Astrocyte of the hippocampus (primary cell): ENCODE measurements around the gene MORF4L1.
A peak's percentile ranks its signal among the peaks of the same experiment; 100 is the strongest.
"Not testable (repeated sequence)": the region's sequence is repeated elsewhere in the genome, so short reads cannot be mapped to it uniquely, and the experiment has no call there.

ENCODE experiments used
- DNase-seq: peaks from one replicate; pipeline ENCODE4 v3.0.0; 2011; ENCODE audit warnings: low read depth, low spot score

Gene MORF4L1

DNA sequence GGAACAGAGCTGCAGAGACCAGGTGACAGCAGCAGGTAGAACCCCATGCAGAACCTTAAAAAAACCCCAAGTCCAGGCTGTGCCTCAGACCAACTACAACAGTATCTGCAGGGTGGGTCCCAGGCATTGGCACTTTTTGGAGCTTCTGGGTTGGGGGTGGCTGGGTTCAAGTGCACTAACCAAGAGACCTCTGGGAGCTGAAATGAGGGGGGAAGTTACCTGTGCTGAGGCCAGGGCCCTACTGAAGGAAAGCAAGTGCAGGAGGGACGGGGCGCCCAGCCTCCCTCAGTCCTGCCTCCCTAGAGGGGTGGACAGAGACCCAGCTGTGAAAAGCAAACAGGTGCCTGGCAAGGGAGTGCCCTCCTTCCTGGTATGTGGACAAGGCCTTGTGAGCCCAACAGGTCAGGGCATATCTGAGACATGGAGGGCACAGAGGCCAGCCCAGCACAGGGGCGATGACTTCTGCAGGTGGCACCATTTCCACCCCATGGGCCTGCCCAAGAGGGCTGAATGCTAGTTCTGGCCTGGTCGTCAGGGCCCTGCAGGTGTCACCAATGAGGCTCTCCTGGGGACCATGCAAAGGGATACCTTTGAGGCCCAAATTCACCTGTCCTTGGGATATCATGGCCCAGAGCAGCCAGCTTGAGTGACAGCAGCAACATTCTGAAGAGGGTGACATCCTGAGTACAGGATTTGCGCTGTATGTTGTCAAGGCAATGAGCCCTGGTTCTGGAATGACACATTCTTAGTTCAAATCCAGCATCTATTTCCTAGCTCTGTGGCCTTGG, 53.5 kb downstream of the MORF4L1 start:
- DNase-seq = no peak

DNA sequence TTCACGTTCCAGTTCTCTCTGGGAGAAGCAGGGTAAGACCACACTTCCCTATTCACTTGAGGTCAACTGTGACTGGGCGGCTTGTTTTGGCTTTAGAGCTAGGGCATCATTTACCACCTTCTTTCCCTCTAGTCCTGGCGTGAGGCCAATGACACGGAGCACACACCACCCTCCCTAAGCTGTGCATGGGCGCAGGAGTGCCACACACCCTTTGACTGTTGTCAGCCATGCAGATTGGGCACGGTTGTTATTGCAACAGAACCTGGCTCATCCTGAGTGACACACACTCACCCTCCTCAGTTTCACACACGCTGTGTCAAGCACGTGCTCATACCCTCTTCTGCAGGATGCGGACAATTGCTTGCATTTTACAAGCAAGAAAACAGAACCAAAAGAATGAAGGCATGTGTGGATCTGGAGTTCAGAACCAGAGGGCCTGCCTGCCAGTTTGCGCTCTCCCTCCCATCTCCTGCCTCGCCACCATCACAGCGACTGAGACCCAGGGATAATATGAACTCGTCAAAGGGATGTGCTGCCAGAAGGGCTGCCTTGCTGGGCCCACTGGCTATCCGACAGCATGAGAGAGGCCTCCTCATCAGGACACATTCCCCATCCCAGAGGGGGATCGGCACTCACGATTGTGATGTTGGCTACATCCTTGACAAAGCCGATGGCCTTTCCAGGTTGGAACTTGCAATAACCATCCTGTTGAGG, 54.5 kb downstream of the MORF4L1 start:
- DNase-seq = no peak

GRCh38 chr15:78928176-78928575, 55.5 kb downstream of the MORF4L1 start:
- DNase-seq = not testable (repeated sequence)

- no peak for DNase-seq
Measured at GRCh38 chr15:78928616-78929093, 56.0 kb downstream of the MORF4L1 start.

DNA sequence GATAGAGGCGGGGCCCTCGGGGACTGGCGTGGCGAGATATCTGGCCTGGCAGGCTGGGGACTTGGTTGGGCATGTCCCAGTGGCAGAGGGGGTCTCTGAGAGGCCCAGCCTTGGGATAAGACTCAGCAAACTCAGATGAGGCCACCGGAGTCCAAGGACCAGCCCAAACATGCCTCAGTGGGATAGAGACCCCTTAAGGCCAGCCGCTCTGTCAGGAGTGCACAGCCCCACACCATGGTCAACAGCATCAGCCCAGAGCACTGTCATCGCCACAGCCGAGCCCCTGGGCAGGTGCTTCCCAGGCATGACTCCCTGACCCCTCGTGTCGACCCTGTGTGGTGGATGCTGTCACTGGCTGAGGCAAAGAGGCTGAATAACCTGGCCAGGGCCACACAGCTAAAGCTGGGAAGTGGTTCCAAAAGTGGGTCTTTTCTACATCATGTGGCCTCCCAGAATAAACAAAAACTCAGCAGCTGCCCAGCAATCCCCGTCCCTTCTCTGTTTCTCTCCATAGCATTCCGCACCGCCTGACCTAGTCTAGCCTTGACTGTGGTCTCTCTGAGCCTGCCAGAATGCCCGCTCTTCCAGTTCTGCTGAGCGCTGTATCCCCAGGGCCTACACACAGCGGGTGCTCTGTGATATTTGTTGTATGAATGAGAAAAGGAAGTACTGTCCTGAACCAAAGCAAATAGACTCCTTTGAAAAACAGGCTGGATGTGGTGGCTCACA, 57.0 kb downstream of the MORF4L1 start:
- peak; percentile 58 for DNase-seq

DNA sequence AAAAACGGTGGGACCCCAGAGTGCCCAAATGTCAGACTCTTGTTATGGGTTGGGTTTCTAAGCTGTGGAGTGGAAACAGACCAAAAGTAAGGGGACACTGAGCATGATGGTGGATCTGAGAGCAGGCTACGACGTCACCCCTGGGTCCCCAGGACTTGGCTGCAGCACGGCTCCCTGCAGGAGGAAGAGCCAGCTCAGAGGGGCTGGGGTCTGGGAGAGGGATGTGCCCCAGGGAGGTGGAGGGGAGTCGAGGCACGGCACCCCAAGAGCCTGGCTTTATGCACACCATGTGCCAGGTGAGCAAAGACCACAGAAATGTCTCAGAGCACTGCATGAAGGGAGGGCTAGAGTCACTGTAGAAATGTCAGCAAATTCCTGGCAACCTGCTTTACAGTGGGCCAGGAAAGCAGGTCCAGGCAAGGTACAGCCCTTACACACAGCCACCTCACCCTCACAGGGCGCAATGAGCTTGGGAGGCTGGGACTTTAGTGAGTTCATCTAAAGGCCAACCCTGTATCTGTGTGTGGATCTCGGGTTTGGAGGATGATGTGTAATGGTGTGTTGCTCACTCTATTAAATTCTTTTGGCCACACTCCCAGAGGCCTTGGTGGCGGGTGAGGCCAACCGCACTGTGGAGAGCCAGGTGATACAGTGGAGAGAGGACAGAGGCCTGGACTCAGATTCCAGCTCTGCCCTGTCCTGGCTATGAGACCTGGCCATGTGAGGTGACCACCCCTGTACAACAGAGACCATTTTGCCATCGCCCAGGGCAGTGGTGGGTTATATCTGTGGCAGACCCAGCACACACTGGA, 58.1 kb downstream of the MORF4L1 start:
- peak; percentile 94 for DNase-seq

DNA sequence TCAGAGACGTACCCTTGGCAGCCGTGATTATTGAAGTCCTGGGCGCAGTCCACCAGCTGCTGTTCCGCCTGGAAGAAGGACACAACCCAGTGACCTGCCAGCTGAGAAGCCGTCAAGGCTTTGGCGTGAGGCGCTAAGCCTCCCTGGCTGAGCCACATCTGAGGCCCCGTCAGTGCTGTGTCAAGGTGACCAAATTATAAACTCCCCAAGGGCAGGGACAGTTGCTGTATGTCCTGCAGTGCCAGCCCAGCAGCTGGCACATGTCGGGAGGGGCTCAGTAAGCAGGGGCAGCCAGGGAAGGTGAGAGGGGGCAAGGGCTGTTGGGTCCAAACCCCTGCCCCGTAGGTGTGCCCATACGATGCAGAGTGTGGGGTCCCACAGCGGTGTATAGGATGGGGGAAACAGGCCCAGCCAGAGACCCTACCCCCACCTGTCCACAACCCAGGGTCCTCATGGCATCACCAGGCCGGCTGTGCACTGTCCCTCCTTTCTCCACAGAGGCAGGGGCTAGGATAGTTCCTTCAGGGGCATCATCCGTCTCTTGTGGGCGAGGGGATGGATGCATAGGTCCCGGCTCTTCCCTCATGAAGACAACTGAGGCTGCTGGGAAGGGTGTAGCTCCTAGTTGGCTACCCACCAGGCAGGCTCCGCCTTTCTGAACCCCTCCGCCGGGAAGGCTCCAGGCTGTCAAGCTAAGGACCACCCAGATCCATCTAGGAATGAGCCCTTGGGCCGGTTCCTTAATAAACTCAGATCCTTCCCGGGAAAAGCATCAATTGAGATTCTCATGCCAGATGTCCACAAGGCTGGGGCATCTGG, 59.0 kb downstream of the MORF4L1 start:
- DNase-seq = no peak

GRCh38 chr15:78932258-78932808, 59.6 kb downstream of the MORF4L1 start:
- DNase-seq = no peak

DNA sequence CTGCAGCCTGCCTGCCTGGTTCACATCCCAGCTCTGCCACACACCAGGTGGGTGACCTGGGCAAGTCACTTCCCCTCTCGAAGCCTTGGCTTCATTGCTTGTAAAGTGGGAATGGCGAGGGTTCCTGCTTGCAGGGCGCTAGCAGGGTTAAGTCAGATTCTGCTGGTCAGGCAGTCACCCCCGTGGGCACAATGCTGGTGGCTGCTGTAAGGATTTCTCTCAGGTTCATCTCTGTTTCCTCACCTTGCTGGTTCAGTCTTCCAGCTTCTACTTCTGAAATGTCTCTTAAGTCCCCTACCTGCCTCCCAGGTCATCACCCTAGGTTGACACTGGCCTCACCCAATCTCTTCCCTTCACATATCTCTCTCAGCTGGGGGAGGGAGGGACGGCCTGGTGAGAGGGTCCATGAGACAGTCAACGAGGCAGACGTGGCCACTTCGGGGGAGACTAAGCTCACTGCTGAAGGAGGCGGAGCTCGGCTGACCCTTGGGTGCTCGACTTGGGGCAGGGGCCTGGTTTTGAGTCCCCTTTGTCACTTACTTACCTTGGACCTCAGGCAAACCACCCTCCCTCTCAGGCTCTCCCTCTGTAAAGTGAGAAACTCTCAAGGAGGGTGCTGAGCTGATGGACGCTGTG, 60.6 kb downstream of the MORF4L1 start:
- no peak for DNase-seq

DNA sequence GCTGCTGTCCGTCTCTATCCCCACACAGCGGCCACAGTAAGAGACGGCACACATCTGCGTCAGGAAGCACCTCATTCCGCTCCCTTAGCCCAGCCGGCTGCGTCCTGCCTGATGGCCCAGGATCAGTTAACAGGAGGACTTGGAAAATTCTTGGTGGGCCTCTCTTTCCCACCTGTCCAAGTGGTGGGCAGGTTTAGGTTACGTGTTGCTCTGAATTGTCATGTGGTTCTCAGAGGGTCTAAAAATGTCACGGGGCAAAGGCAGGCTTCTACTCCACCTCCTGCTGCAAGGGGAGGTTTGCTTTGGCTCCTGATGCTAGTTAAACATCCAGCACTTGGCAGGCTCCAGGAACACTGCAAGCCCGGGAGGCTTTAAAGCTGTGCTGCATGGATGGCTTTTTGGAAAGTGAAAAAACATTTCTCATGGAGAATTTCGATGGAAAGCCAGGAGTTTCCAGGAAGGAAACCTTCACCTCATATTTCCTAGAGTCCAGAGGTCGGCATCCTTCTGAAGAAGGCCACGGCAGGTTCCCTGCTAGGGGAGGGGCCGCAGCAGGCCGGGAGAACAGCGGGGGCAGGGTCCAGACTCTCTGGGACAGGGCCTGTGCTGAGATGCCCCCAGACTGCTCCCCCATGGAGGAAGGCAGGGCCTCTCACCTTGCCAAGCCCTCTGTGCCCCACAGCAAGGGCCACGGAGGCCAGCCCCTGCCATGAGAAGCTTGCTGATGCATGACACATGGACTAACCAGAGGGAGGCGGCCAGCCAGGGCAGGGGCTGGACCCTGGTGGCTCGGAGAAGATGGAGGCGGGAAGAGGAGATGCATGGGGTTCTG, 61.3 kb downstream of the MORF4L1 start:
- DNase-seq = peak; percentile 79

GRCh38 chr15:78934655-78935023, 61.9 kb downstream of the MORF4L1 start:
- no peak for DNase-seq

GRCh38 chr15:78937132-78937739, 64.5 kb downstream of the MORF4L1 start:
- DNase-seq = no peak

GRCh38 chr15:78938658-78939488, 66.2 kb downstream of the MORF4L1 start:
- DNase-seq = no peak

DNA sequence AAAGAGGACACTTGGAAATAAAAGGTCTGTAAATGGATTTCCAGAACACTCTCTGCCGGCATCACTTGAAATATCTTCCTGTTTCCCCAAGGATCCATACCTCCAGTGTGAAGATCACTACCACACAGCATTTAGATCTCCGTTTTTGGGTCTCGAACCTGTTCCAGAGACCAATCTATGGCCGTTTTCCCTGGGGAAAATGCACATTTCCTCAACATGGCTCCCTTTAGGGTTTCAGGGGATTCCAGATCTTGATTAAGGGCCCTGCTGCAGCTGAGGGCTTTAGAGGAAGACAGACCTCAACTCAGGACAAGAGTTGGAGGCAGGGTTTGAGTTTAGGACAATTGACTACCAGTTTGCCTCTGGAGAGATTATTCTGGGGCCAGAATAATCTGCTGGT, 70.1 kb downstream of the MORF4L1 start:
- no peak for DNase-seq

DNA sequence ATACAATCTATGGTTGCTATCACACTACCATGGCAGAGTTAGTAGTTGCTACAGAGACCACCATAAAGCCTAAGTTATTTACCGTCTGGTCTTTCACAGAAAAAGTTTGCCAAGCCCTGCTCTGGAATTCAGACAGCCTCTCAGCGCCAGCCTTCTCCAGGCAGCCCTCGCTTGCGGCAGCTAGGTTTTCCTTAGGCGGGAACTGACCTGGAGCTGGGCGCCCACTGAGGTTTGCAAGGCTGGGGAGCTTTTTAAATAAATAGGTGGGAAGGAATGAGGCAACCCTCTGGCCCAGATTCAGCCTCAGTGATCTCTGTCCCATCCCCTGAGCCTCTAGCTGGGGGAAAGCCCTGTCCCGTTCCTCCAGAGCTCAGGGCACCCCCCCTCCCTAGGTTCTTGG, 71.0 kb downstream of the MORF4L1 start:
- DNase-seq = peak; percentile 49

GRCh38 chr15:78944202-78944625, 71.5 kb downstream of the MORF4L1 start:
- no peak for DNase-seq

DNA sequence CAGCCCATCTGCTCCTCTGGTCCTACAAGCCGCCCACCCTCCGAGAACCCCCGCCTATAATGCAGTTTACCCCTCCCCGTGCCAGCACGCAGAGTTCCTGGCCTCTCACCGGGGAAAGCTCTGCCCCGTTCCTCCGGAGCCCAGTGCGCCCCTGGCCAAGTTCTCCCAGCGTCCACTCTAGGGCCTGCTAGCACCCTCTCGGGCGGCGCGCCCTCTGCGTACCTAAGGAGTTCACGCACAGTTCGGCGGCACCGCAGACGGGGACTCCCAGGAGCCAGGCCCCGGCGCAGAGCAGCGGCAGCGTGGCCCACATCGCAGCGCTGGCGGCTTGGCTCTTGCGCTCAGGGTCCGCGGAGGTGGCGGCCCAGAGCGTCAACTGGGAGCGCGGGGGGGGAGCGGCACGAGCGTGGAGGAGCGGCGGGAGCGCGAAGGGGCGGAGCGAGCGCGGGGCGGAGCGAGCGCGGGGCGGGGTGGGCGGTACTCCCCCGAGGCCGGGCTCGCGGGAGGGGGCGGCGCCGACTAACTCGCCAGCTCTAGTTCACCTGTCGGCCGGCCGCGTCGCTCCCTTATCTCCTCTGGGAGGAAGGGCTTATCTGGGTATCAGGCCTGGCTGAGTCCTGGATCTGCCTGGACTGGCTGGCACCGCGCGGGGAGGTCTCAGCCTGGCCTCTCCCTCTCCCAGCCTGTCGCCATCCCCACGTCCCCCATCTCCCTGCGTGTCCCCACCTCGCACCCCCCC, 72.1 kb downstream of the MORF4L1 start, which contains the start of gene CTSH:
Gene CTSH, minus strand, starts transcription at position 378 of the 739 bp plus-strand sequence. Its CDS starts 65 bp downstream, at position 313.
- peak; percentile 71 for DNase-seq
